Astrocyte (in vitro differentiated cells and primary cell): Measurements from ENCODE around the gene CNIH3. TPM values are rescaled to one million over a fixed set of nuclear protein-coding genes. Genes with fewer than 3 reads are reported as not detected.
A peak's percentile ranks its signal among the peaks of the same experiment; 100 is the strongest.

Experiments used
- DNase-seq: peaks from one replicate; pipeline ENCODE4 v3.0.0-alpha.2; 2010; ENCODE audit warnings: low read depth
- FAIRE-seq: peaks from 2 replicates; lab custom pipeline; 2011; peaks lifted over from hg19 to GRCh38; lab: Jason Lieb, UNC
- H2AFZ ChIP-seq: 2 replicates; pipeline ENCODE4 v1.6.0; 2012; ENCODE audit warnings: low read depth, low read length, inconsistent platforms
- H3K27ac ChIP-seq: 2 replicates; pipeline ENCODE4 v1.5.1; 2011; ENCODE audit warnings: low read depth, low read length, inconsistent platforms
- H3K27me3 ChIP-seq: 2 replicates; pipeline ENCODE4 v1.6.0; 2011; ENCODE audit warnings: low read length, inconsistent platforms; ENCODE audit not compliant: insufficient read depth
- H3K36me3 ChIP-seq: 2 replicates; pipeline ENCODE4 v1.5.1; 2011; ENCODE audit warnings: low read length, inconsistent platforms; ENCODE audit not compliant: insufficient read depth
- H3K4me1 ChIP-seq: 2 replicates; pipeline ENCODE4 v1.5.1; 2011; ENCODE audit warnings: low read length, inconsistent platforms; ENCODE audit not compliant: insufficient read depth
- H3K4me2 ChIP-seq: 2 replicates; pipeline ENCODE4 v1.6.0; 2012; ENCODE audit warnings: low read length, inconsistent platforms
- H3K4me3 ChIP-seq: 2 replicates; pipeline ENCODE4 v1.5.1; 2011; ENCODE audit warnings: low read depth, mild to moderate bottlenecking, low read length, inconsistent platforms; ENCODE audit not compliant: insufficient read depth
- H3K79me2 ChIP-seq: 2 replicates; pipeline ENCODE4 v1.6.0; 2012; ENCODE audit warnings: mild to moderate bottlenecking, low read length, inconsistent platforms; ENCODE audit not compliant: insufficient read depth
- H3K9ac ChIP-seq: 2 replicates; pipeline ENCODE4 v1.6.0; 2012; ENCODE audit warnings: mild to moderate bottlenecking, low read length, inconsistent platforms
- H3K9me3 ChIP-seq: 2 replicates; pipeline ENCODE4 v1.5.1; 2012; ENCODE audit warnings: low read depth, mild to moderate bottlenecking, low read length, inconsistent platforms; ENCODE audit not compliant: insufficient read depth
- H4K20me1 ChIP-seq: 2 replicates; pipeline ENCODE4 v1.6.0; 2012; ENCODE audit warnings: low read length, inconsistent platforms; ENCODE audit not compliant: insufficient read depth
- H3K27ac Mint-ChIP-seq: one replicate; pipeline ENCODE4 v1.8.0; 2021; ENCODE audit warnings: mild to moderate bottlenecking, mixed read lengths; ENCODE audit not compliant: unreplicated experiment
- H3K27me3 Mint-ChIP-seq: one replicate; pipeline ENCODE4 v1.8.0; 2021; ENCODE audit warnings: low read depth, mixed read lengths; ENCODE audit not compliant: unreplicated experiment
- H3K36me3 Mint-ChIP-seq: one replicate; pipeline ENCODE4 v1.8.0; 2021; ENCODE audit warnings: low read depth, mixed read lengths; ENCODE audit not compliant: unreplicated experiment
- H3K4me1 Mint-ChIP-seq: one replicate; pipeline ENCODE4 v1.8.0; 2021; ENCODE audit warnings: low read depth, mixed read lengths; ENCODE audit not compliant: unreplicated experiment
- H3K4me3 Mint-ChIP-seq: one replicate; pipeline ENCODE4 v1.8.0; 2021; ENCODE audit warnings: mild to moderate bottlenecking, moderate library complexity, mixed read lengths; ENCODE audit not compliant: unreplicated experiment
- H3K9me3 Mint-ChIP-seq: one replicate; pipeline ENCODE4 v1.8.0; 2021; ENCODE audit warnings: mild to moderate bottlenecking, mixed read lengths; ENCODE audit not compliant: unreplicated experiment
- CTCF ChIP-seq: IDR thresholded peaks from 2 replicates; pipeline ENCODE4 v1.5.1; 2011; ENCODE audit warnings: low read depth, mild to moderate bottlenecking, inconsistent platforms, low read length, moderate library complexity; ENCODE audit not compliant: insufficient read depth
- EZH2 ChIP-seq: IDR thresholded peaks from 2 replicates; pipeline ENCODE4 v1.6.1; 2012; ENCODE audit warnings: mild to moderate bottlenecking, low read length, inconsistent platforms; ENCODE audit not compliant: insufficient read depth
- total RNA-seq: library from RNA; stranded (reverse); gene quantifications from 2 replicates; pipeline ENCODE4 v1.2.1, GENCODE V29; 2021

CNIH3 gene
- total RNA-seq, 1 donor from 2014 or later, result 7.7 TPM

DNA sequence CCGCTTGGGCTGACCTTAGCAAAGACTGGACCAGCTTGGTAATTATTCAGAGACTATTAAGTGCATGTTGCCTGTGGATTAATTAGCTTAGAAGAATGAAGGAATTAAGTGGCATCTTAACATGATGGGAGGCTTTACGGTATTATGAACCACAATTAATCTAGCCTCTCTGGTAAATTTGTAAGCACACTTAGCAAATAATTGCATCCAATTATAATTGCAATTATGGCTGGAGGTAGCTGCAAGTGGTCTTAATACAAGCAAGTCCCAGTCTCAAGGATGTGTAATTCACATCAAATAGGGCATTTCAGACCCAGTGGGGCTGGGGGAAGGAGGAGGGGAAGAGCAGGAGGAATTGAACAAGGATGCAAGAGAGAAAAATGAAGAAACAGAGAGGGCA is 151.6 kb downstream of the CNIH3 start:
- H3K27me3 Mint-ChIP-seq, result peaks cover 26% of the 10 kb centered on the region
- no peak overlapping the region for H3K4me3 Mint-ChIP-seq
- no peak for FAIRE-seq
- Histone ChIP-seq H3K79me2 (no peaks in the 10 kb centered on the region), H3K27me3 (no peaks in the 10 kb centered on the region), H3K9ac (no peak overlapping the region), H3K9me3 (no peaks in the 10 kb centered on the region), H4K20me1 (no peaks in the 10 kb centered on the region), H2AFZ (no peak overlapping the region), H3K36me3 (no peaks in the 10 kb centered on the region), H3K4me2 (no peak overlapping the region), H3K4me1 (peaks cover 10% of the 10 kb centered on the region), H3K4me3 (no peak overlapping the region), H3K27ac (no peak overlapping the region)
- H3K9me3 Mint-ChIP-seq, result no peaks in the 10 kb centered on the region
- H3K4me1 Mint-ChIP-seq, result peaks cover 9% of the 10 kb centered on the region
- no peak overlapping the region for H3K27ac Mint-ChIP-seq
- no peak for TF ChIP-seq CTCF
- no peak for TF ChIP-seq EZH2
- DNase-seq, result no peak
- no peaks in the 10 kb centered on the region for H3K36me3 Mint-ChIP-seq

DNA sequence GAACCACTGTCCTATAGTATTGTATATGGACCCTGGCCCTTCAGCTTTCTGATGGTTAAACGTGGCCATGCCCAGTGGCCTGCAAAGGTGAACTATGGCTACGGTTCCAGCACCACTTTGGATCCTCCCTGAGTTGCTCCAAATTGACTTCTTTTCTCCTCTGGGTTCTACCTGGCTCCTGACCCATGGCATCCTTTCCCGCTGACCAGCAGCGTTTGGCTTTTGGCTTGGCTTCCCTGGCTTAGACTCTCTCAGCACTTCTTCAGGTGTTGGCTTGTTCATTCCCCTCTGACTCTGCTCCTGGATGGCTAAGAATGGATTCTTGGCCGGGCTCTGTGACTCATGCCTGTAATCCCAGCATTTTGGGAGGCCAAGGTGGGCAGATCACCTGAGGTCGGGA is 152.9 kb downstream of the CNIH3 start:
- no peak overlapping the region for H3K4me3 Mint-ChIP-seq
- Histone ChIP-seq H3K79me2 (no peaks in the 10 kb centered on the region), H2AFZ (no peak overlapping the region), H3K4me3 (no peak overlapping the region), H3K4me1 (peaks cover 10% of the 10 kb centered on the region), H3K27ac (no peak overlapping the region), H3K36me3 (no peaks in the 10 kb centered on the region), H3K4me2 (no peak overlapping the region), H3K27me3 (no peaks in the 10 kb centered on the region), H4K20me1 (no peaks in the 10 kb centered on the region), H3K9ac (no peak overlapping the region), H3K9me3 (no peaks in the 10 kb centered on the region)
- H3K4me1 Mint-ChIP-seq, result peaks cover 9% of the 10 kb centered on the region
- TF ChIP-seq EZH2 (no peak), CTCF (no peak)
- FAIRE-seq, result no peak
- peaks cover 3% of the 10 kb centered on the region for H3K9me3 Mint-ChIP-seq
- H3K36me3 Mint-ChIP-seq, result no peaks in the 10 kb centered on the region
- H3K27me3 Mint-ChIP-seq, result peaks cover 27% of the 10 kb centered on the region
- no peak overlapping the region for H3K27ac Mint-ChIP-seq
- DNase-seq, result no peak

DNA sequence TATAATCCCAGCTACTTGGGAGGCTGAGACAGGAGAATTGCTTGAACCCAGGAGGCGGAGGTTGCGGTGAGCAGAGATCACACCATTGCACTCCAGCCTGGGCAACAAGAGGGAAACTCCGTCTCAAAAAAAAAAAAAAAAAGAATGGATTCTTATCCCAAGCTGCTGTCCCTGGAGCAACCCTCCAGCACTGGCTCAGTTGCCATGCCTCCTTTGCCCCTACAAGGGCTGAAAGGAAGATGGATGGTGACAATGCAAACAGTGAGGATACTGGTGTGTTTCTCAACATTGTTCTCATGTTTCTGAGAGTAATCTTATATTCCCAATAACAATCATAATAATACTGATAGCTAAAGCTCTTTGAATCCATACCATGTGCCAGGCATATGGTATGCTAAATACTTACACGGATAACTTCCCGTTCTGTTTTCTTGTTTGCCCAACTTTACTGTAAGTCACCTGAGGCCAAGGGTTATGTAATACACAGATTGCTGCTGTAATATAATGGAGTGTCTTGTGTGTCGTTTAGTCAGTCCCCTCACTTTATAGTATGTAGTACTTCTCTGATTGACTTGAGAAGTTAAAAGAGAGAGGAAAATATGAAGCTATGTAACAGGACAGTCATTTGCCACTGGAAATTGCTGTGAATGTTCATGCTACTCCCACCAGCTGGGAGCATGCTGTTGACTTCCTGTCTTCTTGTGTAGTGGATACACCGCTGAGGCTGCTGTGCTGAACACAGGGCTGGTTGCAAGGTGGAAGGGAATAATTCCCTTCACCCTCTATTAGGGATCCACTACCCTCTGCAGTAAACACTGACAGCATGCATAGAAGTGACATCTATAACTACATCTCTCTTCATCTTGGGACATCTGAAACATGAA is 153.6 kb downstream of the CNIH3 start:
- H4K20me1 ChIP-seq, result no peaks in the 10 kb centered on the region
- Mint-ChIP-seq H3K27me3 (peaks cover 27% of the 10 kb centered on the region), H3K36me3 (no peaks in the 10 kb centered on the region), H3K9me3 (peaks cover 3% of the 10 kb centered on the region), H3K4me3 (no peak overlapping the region), H3K27ac (no peak overlapping the region), H3K4me1 (peaks cover 9% of the 10 kb centered on the region)
- no peak for FAIRE-seq
- H3K9ac ChIP-seq, result no peak overlapping the region
- no peak for TF ChIP-seq CTCF
- no peak for TF ChIP-seq EZH2
- H3K27me3 ChIP-seq, result no peaks in the 10 kb centered on the region
- no peaks in the 10 kb centered on the region for H3K36me3 ChIP-seq
- no peak overlapping the region for H3K27ac ChIP-seq
- H3K9me3 ChIP-seq, result no peaks in the 10 kb centered on the region
- H3K4me1 ChIP-seq, result peaks cover 10% of the 10 kb centered on the region
- no peak overlapping the region for H2AFZ ChIP-seq
- peak overlapping the region; percentile 44 for H3K4me2 ChIP-seq
- no peak overlapping the region for H3K4me3 ChIP-seq
- peak; percentile 9 for DNase-seq
- no peaks in the 10 kb centered on the region for H3K79me2 ChIP-seq
